ENCODE measurements around the gene ADAM15. TPM values are rescaled to one million over a fixed set of nuclear protein-coding genes. Genes with fewer than 3 reads are reported as not detected.
A peak's percentile ranks its signal among the peaks of the same experiment; 100 is the strongest.

The ADAM15 gene
- total RNA-seq, 1 experiment from 2014 or later = 30.6 TPM

DNA sequence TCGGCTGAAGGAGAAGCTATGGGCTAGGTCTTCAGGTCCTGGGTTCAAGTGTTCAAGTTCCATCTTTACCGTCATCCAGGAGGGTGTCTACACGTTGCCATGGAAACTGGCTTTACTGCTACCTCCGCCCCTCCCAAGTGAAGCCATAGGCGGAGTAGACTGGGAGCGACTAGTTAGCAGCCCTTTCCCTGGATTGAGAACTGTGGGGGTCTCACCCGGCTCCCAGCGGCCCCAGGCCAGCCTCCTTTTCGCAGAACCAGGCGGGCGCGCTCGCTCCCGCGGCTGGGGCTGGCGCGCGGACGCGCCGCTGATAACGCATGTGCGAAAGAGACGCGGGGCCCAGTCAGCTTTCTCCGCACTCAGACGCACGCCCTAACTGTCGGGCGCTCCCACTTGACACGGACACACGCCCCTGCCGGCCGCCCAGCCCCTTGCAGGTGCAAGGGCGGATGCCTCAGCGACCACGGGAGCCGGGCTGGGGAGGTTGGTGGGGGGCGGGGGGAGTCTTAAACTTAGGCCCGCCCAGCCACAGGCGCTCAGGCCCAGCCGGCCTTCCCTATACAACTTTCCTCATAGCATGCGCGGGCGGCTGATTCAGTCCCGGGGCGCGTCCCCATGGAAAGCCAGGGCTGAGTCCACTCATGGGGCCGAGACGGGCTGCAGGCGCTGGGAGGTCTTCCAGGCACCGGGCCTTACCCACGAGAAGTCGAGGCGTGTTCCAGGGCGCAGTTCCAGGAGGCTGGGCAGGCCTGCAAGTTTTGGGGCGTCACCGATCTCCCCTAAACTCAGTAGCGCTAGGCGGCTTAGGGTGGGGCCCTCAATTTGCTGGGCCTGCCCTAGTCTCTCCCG lies 19.8 kb downstream of the ADAM15 start:
- Histone ChIP-seq H3K79me1 (ENCODE audit: insufficient read depth, low read depth, low read length, poor library complexity, severe bottlenecking) (no peaks in the 10 kb centered on the region), H3K4ac (ENCODE audit: low read depth, low read length) (no peak overlapping the region), H2AFZ (ENCODE audit: low read length) (no peak overlapping the region), H3K9me3 (ENCODE audit: control insufficient read depth, low read depth, low read length) (no peaks in the 10 kb centered on the region), H2BK120ac (ENCODE audit: low read depth, low read length, poor library complexity, severe bottlenecking) (no peak overlapping the region), H4K8ac (replicated peaks; ENCODE audit: insufficient read length, low read depth, low read length) (no peak overlapping the region), H3T11ph (ENCODE audit: low read length) (no peak overlapping the region), H3K14ac (ENCODE audit: insufficient read depth, low read length) (peak overlapping the region; percentile 79), H3K79me2 (ENCODE audit: insufficient read depth, low read length) (no peaks in the 10 kb centered on the region), H4K5ac (ENCODE audit: insufficient read length, low read depth, low read length) (no peak overlapping the region), H4K91ac (ENCODE audit: insufficient read length, low read depth, low read length) (no peak overlapping the region), H3K27ac (ENCODE audit: insufficient read length, low read depth, low read length) (no peak overlapping the region), H3K23ac (ENCODE audit: insufficient read length, low read depth, low read length) (no peak overlapping the region), H2BK5ac (ENCODE audit: insufficient read length, low read length) (no peak overlapping the region), H3K23me2 (ENCODE audit: insufficient read length, low read depth, low read length, poor library complexity, severe bottlenecking) (peaks cover 9% of the 10 kb centered on the region), H2BK20ac (ENCODE audit: low read depth, low read length, poor library complexity, severe bottlenecking) (no peak overlapping the region), H3K9ac (ENCODE audit: extremely low read depth, insufficient read length, low read length) (no peak overlapping the region), H3K4me2 (ENCODE audit: insufficient read depth, insufficient read length, low read length) (peak overlapping the region; percentile 75), H2BK12ac (ENCODE audit: insufficient read length, low read depth, low read length) (no peak overlapping the region), H3K4me1 (ENCODE audit: insufficient read depth, low read length) (peaks cover 3% of the 10 kb centered on the region; the same call in 1 of the 2 replicates), H4K20me1 (ENCODE audit: control insufficient read depth, insufficient read depth, insufficient read length) (no peaks in the 10 kb centered on the region), H2BK15ac (ENCODE audit: low read depth, low read length) (no peak overlapping the region), H3K18ac (ENCODE audit: insufficient read length, low read depth, low read length) (peak overlapping the region; percentile 54), H3K27me3 (ENCODE audit: insufficient read depth, low read length) (no peaks in the 10 kb centered on the region; the same call in 1 of the 2 replicates), H3K56ac (ENCODE audit: insufficient read length, low read depth, low read length) (no peak overlapping the region), H2AK5ac (ENCODE audit: insufficient read length, low read length) (no peak overlapping the region)
- Mint-ChIP-seq H3K4me1 (peaks cover 33 to 47% of the 10 kb centered on the region in 2 experiments), H3K9me3 (no peaks in the 10 kb centered on the region), H3K27me3 (ENCODE audit: low read depth) (peaks cover 42% of the 10 kb centered on the region), H3K36me3 (ENCODE audit: insufficient read depth in 1 of 3, low read depth in 3 of 3) (peaks cover 9 to 31% (median 29%) of the 10 kb centered on the region in 3 experiments), H3K4me3 (peak overlapping the region; percentile 58 to 79), H3K27ac (no peak overlapping the region; a peak in 2 of 7 replicates)
- TF ChIP-seq, protein P1, sequence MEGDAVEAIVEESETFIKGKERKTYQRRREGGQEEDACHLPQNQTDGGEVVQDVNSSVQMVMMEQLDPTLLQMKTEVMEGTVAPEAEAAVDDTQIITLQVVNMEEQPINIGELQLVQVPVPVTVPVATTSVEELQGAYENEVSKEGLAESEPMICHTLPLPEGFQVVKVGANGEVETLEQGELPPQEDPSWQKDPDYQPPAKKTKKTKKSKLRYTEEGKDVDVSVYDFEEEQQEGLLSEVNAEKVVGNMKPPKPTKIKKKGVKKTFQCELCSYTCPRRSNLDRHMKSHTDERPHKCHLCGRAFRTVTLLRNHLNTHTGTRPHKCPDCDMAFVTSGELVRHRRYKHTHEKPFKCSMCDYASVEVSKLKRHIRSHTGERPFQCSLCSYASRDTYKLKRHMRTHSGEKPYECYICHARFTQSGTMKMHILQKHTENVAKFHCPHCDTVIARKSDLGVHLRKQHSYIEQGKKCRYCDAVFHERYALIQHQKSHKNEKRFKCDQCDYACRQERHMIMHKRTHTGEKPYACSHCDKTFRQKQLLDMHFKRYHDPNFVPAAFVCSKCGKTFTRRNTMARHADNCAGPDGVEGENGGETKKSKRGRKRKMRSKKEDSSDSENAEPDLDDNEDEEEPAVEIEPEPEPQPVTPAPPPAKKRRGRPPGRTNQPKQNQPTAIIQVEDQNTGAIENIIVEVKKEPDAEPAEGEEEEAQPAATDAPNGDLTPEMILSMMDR (conservative IDR thresholded peaks at IDR 0.05) = peak; percentile 74
- WGBS (ENCODE audit: extremely low coverage, insufficient read length, low lambda C conversion rate) = no CpG with 5 or more reads among the region's 61 CpGs
- peak; percentile 94 for DNase-seq
